ENCODE results near the gene HOXA1. TPM values are rescaled to one million over a fixed set of nuclear protein-coding genes. Genes with fewer than 3 reads are reported as not detected.

Gene HOXA1
- total RNA-seq, 1 donor from 2014 or later = 0.77 TPM

DNA sequence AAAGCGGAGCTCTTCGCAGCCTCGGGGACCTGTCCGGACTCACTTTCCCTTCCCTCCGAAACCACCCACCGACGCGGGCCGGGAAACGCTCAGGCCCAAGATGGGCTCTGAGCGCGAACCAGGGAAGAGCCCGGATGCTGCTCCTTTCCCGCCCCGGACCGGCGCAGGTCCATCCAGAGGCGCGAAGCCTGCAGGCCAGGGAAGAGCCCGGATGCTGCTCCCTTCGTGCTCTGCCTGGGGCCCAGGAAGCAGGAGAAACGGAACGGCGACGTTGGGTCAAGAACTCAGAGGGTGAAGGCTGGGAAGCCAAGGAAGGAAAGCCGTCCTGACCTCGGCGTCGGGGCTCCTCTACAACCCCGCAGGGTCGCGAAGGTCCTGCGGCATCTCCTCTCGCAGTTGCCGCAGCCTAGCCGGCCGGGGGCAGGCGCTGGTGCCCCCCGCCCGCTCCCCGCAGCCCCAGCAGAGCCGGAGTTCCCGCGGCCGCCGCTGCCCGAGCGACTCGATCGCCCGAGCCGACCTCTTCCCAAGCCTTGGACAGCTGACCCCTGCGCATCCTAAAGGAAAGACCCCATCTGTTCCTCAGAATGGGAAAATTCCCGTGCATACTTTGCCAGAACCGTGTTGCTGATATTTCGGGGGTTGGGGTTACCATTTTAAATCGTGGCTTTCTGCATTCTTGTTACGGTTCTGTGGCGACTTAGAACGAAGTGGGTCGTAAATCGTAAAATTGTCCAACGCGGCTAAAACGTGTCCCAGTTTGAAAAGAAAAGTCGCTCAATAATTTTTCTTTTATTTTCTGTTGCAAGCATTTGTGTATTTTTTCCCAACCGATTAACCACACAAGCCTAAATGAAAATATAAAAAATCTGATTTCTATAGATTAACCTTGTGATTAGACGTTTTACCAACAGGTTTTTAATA, 7.5 kb downstream of the HOXA1 start:
- Histone ChIP-seq H3K27me3 (ENCODE audit: low read depth) (peaks cover 54% of the 10 kb centered on the region), H3K36me3 (no peaks in the 10 kb centered on the region), H3K4me3 (peak overlapping the region; percentile 14), H3K27ac (no peak overlapping the region), H3K4me1 (no peaks in the 10 kb centered on the region), H3K9me3 (no peaks in the 10 kb centered on the region)
- intact Hi-C loops (cut with DNase I) = no loop called here
- no peak for ATAC-seq
- DNase-seq = no peak
- TF ChIP-seq, protein P1, sequence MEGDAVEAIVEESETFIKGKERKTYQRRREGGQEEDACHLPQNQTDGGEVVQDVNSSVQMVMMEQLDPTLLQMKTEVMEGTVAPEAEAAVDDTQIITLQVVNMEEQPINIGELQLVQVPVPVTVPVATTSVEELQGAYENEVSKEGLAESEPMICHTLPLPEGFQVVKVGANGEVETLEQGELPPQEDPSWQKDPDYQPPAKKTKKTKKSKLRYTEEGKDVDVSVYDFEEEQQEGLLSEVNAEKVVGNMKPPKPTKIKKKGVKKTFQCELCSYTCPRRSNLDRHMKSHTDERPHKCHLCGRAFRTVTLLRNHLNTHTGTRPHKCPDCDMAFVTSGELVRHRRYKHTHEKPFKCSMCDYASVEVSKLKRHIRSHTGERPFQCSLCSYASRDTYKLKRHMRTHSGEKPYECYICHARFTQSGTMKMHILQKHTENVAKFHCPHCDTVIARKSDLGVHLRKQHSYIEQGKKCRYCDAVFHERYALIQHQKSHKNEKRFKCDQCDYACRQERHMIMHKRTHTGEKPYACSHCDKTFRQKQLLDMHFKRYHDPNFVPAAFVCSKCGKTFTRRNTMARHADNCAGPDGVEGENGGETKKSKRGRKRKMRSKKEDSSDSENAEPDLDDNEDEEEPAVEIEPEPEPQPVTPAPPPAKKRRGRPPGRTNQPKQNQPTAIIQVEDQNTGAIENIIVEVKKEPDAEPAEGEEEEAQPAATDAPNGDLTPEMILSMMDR (IDR thresholded peaks at IDR 0.05) = no peak

DNA sequence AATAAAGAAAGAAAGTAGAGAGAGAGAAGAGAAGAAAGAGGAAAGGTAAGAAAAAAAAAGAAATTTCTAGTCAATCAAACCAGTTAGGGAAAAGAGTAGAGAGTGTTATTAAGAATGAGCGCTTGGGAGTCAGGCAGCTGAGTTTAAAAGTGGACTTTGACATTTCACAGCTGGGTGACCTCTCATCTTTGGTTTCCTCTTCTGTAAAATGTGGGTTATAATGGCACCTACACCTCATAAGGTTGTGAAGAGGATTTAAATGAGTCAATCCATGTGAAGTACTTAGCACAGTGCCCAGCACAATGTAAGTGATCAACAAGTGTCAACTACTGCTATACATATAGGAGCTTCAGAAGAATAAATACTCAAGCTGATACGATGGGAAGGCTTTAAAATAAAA, 12.2 kb downstream of the HOXA1 start:
- Histone ChIP-seq H3K36me3 (no peaks in the 10 kb centered on the region), H3K4me1 (no peaks in the 10 kb centered on the region), H3K27ac (no peak overlapping the region), H3K4me3 (no peak overlapping the region), H3K27me3 (ENCODE audit: low read depth) (peaks cover 23% of the 10 kb centered on the region), H3K9me3 (no peaks in the 10 kb centered on the region)
- ATAC-seq (no peak), DNase-seq (no peak)
- TF ChIP-seq, protein P1 (IDR thresholded peaks at IDR 0.05) = no peak
- intact Hi-C loops (cut with DNase I) = no loop called here

GRCh38 chr7:27082171-27082570, 13.6 kb downstream of the HOXA1 start:
- DNase-seq = no peak
- Histone ChIP-seq H3K36me3 (no peaks in the 10 kb centered on the region), H3K27ac (no peak overlapping the region), H3K4me1 (no peaks in the 10 kb centered on the region), H3K4me3 (no peak overlapping the region), H3K9me3 (no peaks in the 10 kb centered on the region), H3K27me3 (ENCODE audit: low read depth) (peaks cover 8% of the 10 kb centered on the region)
- TF ChIP-seq, protein P1 (IDR thresholded peaks at IDR 0.05) = no peak
- no peak for ATAC-seq
- intact Hi-C loops (cut with DNase I) = no loop called here

- Histone ChIP-seq H3K4me3 (no peak overlapping the region), H3K4me1 (no peaks in the 10 kb centered on the region), H3K36me3 (no peaks in the 10 kb centered on the region), H3K27ac (no peak overlapping the region), H3K9me3 (no peaks in the 10 kb centered on the region), H3K27me3 (ENCODE audit: low read depth) (no peaks in the 10 kb centered on the region)
- ATAC-seq (no peak), DNase-seq (no peak)
- intact Hi-C loops (cut with DNase I) = no loop called here
- TF ChIP-seq, protein P1 (IDR thresholded peaks at IDR 0.05) = no peak
Observed at GRCh38 chr7:27080844-27081436, 14.9 kb downstream of the HOXA1 start.

GRCh38 chr7:27079234-27079975, 16.4 kb downstream of the HOXA1 start:
- DNase-seq (no peak), ATAC-seq (peak in 1 of 2 donors; percentile 50)
- Histone ChIP-seq H3K4me1 (no peaks in the 10 kb centered on the region), H3K4me3 (no peak overlapping the region), H3K9me3 (no peaks in the 10 kb centered on the region), H3K27me3 (ENCODE audit: low read depth) (no peaks in the 10 kb centered on the region), H3K36me3 (no peaks in the 10 kb centered on the region), H3K27ac (no peak overlapping the region)
- intact Hi-C loops (cut with DNase I) = no loop called here
- TF ChIP-seq, protein P1 (IDR thresholded peaks at IDR 0.05) = no peak
